ENCODE measurements around the gene KCNC4.

Gene KCNC4

GRCh38 chr1:110259770-110260169, 49.7 kb downstream of the KCNC4 start:
- DNase-seq: no peak
